ENCODE results near the gene RUNX2.
A peak's percentile ranks its signal among the peaks of the same experiment; 100 is the strongest.

The RUNX2 gene

GRCh38 chr6:45302832-45303231 lies 25.3 kb upstream of the RUNX2 start:
- no peaks in the 10 kb centered on the region for H3K27me3 ChIP-seq (ENCODE audit: insufficient read depth, low read length)
- H3K27ac ChIP-seq (ENCODE audit: low read depth, low read length), result no peak overlapping the region
- H3K36me3 ChIP-seq (ENCODE audit: insufficient read depth, low read length), result no peaks in the 10 kb centered on the region

GRCh38 chr6:45305546-45305945 lies 22.6 kb upstream of the RUNX2 start:
- H3K4me1 ChIP-seq (ENCODE audit: control insufficient read depth, insufficient read depth, low read length, unreplicated experiment), result no peaks in the 10 kb centered on the region
- no peaks in the 10 kb centered on the region for H3K79me2 ChIP-seq (ENCODE audit: control insufficient read depth, insufficient read depth, low read length, unreplicated experiment)
- H3K36me3 ChIP-seq (ENCODE audit: insufficient read depth, low read length), result no peaks in the 10 kb centered on the region
- no peaks in the 10 kb centered on the region for H3K27me3 ChIP-seq (ENCODE audit: insufficient read depth, low read length)
- no peak overlapping the region for H3K27ac ChIP-seq (ENCODE audit: low read depth, low read length)
- H2AFZ ChIP-seq (ENCODE audit: low read length, unreplicated experiment), result no peak overlapping the region
- H3K4me3 ChIP-seq (ENCODE audit: low read depth, low read length), result no peak overlapping the region

More at GRCh38 chr6:45302832-45303231, 25.3 kb upstream of the RUNX2 start:
- Histone ChIP-seq H3K4me1 (ENCODE audit: control insufficient read depth, insufficient read depth, low read length, unreplicated experiment) (no peaks in the 10 kb centered on the region), H3K4me3 (ENCODE audit: low read depth, low read length) (no peak overlapping the region), H3K79me2 (ENCODE audit: control insufficient read depth, insufficient read depth, low read length, unreplicated experiment) (no peaks in the 10 kb centered on the region), H2AFZ (ENCODE audit: low read length, unreplicated experiment) (no peak overlapping the region)

GRCh38 chr6:45310118-45310788 lies 17.9 kb upstream of the RUNX2 start:
- no peaks in the 10 kb centered on the region for H3K79me2 ChIP-seq (ENCODE audit: control insufficient read depth, insufficient read depth, low read length, unreplicated experiment)
- no peak overlapping the region for H3K27ac ChIP-seq (ENCODE audit: low read depth, low read length)
- H2AFZ ChIP-seq (ENCODE audit: low read length, unreplicated experiment), result no peak overlapping the region
- H3K36me3 ChIP-seq (ENCODE audit: insufficient read depth, low read length), result no peaks in the 10 kb centered on the region
- H3K27me3 ChIP-seq (ENCODE audit: insufficient read depth, low read length), result no peaks in the 10 kb centered on the region
- no peaks in the 10 kb centered on the region for H3K4me1 ChIP-seq (ENCODE audit: control insufficient read depth, insufficient read depth, low read length, unreplicated experiment)
- no peak overlapping the region for H3K4me3 ChIP-seq (ENCODE audit: low read depth, low read length)

- no peaks in the 10 kb centered on the region for H3K79me2 ChIP-seq (ENCODE audit: control insufficient read depth, insufficient read depth, low read length, unreplicated experiment)
- no peak overlapping the region for H2AFZ ChIP-seq (ENCODE audit: low read length, unreplicated experiment)
- no peaks in the 10 kb centered on the region for H3K36me3 ChIP-seq (ENCODE audit: insufficient read depth, low read length)
- no peaks in the 10 kb centered on the region for H3K27me3 ChIP-seq (ENCODE audit: insufficient read depth, low read length)
- no peak overlapping the region for H3K27ac ChIP-seq (ENCODE audit: low read depth, low read length)
- H3K4me1 ChIP-seq (ENCODE audit: control insufficient read depth, insufficient read depth, low read length, unreplicated experiment), result no peaks in the 10 kb centered on the region
- no peak overlapping the region for H3K4me3 ChIP-seq (ENCODE audit: low read depth, low read length)
Observed at GRCh38 chr6:45314146-45314545, 14.0 kb upstream of the RUNX2 start.

- Histone ChIP-seq H3K79me2 (ENCODE audit: control insufficient read depth, insufficient read depth, low read length, unreplicated experiment) (no peaks in the 10 kb centered on the region), H3K27ac (ENCODE audit: low read depth, low read length) (no peak overlapping the region), H3K27me3 (ENCODE audit: insufficient read depth, low read length) (no peaks in the 10 kb centered on the region), H3K4me3 (ENCODE audit: low read depth, low read length) (no peak overlapping the region), H3K4me1 (ENCODE audit: control insufficient read depth, insufficient read depth, low read length, unreplicated experiment) (peaks cover 3% of the 10 kb centered on the region), H2AFZ (ENCODE audit: low read length, unreplicated experiment) (no peak overlapping the region), H3K36me3 (ENCODE audit: insufficient read depth, low read length) (no peaks in the 10 kb centered on the region)
Observed at GRCh38 chr6:45320349-45320748, 7.8 kb upstream of the RUNX2 start.

GRCh38 chr6:45323656-45324224 lies 4.4 kb upstream of the RUNX2 start:
- no peak overlapping the region for H2AFZ ChIP-seq (ENCODE audit: low read length, unreplicated experiment)
- peaks cover 19% of the 10 kb centered on the region for H3K4me1 ChIP-seq (ENCODE audit: control insufficient read depth, insufficient read depth, low read length, unreplicated experiment)
- no peaks in the 10 kb centered on the region for H3K36me3 ChIP-seq (ENCODE audit: insufficient read depth, low read length)
- H3K27me3 ChIP-seq (ENCODE audit: insufficient read depth, low read length), result no peaks in the 10 kb centered on the region
- no peak overlapping the region for H3K27ac ChIP-seq (ENCODE audit: low read depth, low read length)
- no peak overlapping the region for H3K4me3 ChIP-seq (ENCODE audit: low read depth, low read length)
- no peaks in the 10 kb centered on the region for H3K79me2 ChIP-seq (ENCODE audit: control insufficient read depth, insufficient read depth, low read length, unreplicated experiment)

- Histone ChIP-seq H3K4me3 (ENCODE audit: low read depth, low read length) (no peak overlapping the region), H3K36me3 (ENCODE audit: insufficient read depth, low read length) (no peaks in the 10 kb centered on the region), H3K79me2 (ENCODE audit: control insufficient read depth, insufficient read depth, low read length, unreplicated experiment) (no peaks in the 10 kb centered on the region), H3K27ac (ENCODE audit: low read depth, low read length) (no peak overlapping the region), H3K4me1 (ENCODE audit: control insufficient read depth, insufficient read depth, low read length, unreplicated experiment) (peaks cover 31% of the 10 kb centered on the region), H3K27me3 (ENCODE audit: insufficient read depth, low read length) (no peaks in the 10 kb centered on the region), H2AFZ (ENCODE audit: low read length, unreplicated experiment) (no peak overlapping the region)
Observed at GRCh38 chr6:45326698-45327417, 1.3 kb upstream of the RUNX2 start.

GRCh38 chr6:45328523-45328922 lies 393 bp downstream of the RUNX2 start:
- Histone ChIP-seq H3K4me3 (ENCODE audit: low read depth, low read length) (peak overlapping the region; percentile 70), H3K79me2 (ENCODE audit: control insufficient read depth, insufficient read depth, low read length, unreplicated experiment) (no peaks in the 10 kb centered on the region), H3K4me1 (ENCODE audit: control insufficient read depth, insufficient read depth, low read length, unreplicated experiment) (peaks cover 31% of the 10 kb centered on the region), H3K27ac (ENCODE audit: low read depth, low read length) (peak overlapping the region; percentile 23; the same call in 1 of the 2 replicates), H3K27me3 (ENCODE audit: insufficient read depth, low read length) (no peaks in the 10 kb centered on the region), H3K36me3 (ENCODE audit: insufficient read depth, low read length) (no peaks in the 10 kb centered on the region), H2AFZ (ENCODE audit: low read length, unreplicated experiment) (peak overlapping the region; percentile 67)

- no peak overlapping the region for H3K4me3 ChIP-seq (ENCODE audit: low read depth, low read length)
- H3K36me3 ChIP-seq (ENCODE audit: insufficient read depth, low read length), result no peaks in the 10 kb centered on the region
- no peaks in the 10 kb centered on the region for H3K79me2 ChIP-seq (ENCODE audit: control insufficient read depth, insufficient read depth, low read length, unreplicated experiment)
- H3K27me3 ChIP-seq (ENCODE audit: insufficient read depth, low read length), result no peaks in the 10 kb centered on the region
- H3K4me1 ChIP-seq (ENCODE audit: control insufficient read depth, insufficient read depth, low read length, unreplicated experiment), result no peaks in the 10 kb centered on the region
- no peak overlapping the region for H3K27ac ChIP-seq (ENCODE audit: low read depth, low read length)
- H2AFZ ChIP-seq (ENCODE audit: low read length, unreplicated experiment), result no peak overlapping the region
Observed at GRCh38 chr6:45344900-45345299, 16.8 kb downstream of the RUNX2 start.

- no peaks in the 10 kb centered on the region for H3K79me2 ChIP-seq (ENCODE audit: control insufficient read depth, insufficient read depth, low read length, unreplicated experiment)
- no peaks in the 10 kb centered on the region for H3K27me3 ChIP-seq (ENCODE audit: insufficient read depth, low read length)
- no peaks in the 10 kb centered on the region; the same call in 1 of the 2 replicates for H3K36me3 ChIP-seq (ENCODE audit: insufficient read depth, low read length)
- no peak overlapping the region for H3K27ac ChIP-seq (ENCODE audit: low read depth, low read length)
- H3K4me3 ChIP-seq (ENCODE audit: low read depth, low read length), result no peak overlapping the region
- H3K4me1 ChIP-seq (ENCODE audit: control insufficient read depth, insufficient read depth, low read length, unreplicated experiment), result no peaks in the 10 kb centered on the region
- no peak overlapping the region for H2AFZ ChIP-seq (ENCODE audit: low read length, unreplicated experiment)
Observed at GRCh38 chr6:45350186-45350710, 22.1 kb downstream of the RUNX2 start.
